HS-27A (cell line): ENCODE measurements around the gene JSRP1.

Source experiments
- DNase-seq: peaks from one replicate; pipeline ENCODE4 v3.0.0-alpha.2; 2012; ENCODE audit warnings: low read depth, missing footprints

Gene JSRP1

DNA sequence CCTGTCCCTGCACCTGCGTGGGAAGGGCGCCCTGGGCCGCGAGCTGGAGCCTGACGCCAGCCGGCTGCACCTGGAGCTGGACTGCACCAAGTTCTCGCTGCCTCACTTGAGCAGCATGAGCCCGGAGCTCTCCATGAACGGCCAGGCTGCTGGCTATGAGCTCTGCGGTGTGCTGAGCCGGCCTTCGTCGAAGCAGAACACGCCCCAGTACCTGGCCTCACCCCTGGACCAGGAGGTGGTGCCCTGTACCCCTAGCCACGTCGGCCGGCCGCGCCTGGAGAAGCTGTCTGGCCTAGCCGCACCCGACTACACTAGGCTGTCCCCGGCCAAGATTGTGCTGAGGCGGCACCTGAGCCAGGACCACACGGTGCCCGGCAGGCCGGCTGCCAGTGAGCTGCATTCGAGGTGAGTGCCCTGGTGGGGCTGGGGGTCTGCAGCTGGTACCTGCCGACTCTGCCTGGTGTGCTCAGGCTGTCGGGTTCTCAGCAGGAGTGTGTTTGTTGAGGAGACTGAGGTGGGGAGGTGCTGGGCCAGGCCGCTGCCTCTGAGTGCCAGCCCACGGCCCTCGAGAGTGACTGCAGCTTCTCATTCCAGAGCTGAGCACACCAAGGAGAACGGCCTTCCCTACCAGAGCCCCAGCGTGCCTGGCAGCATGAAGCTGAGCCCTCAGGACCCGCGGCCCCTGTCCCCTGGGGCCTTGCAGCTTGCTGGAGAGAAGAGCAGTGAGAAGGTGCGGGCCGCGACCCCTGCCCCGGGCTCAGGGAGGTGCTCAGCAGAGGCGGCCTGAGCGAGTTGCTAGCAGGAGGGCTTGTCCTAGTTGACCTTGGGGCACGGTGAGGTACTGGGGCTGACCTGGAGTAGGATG lies 39.6 kb downstream of the JSRP1 start:
- DNase-seq, result no peak

DNA sequence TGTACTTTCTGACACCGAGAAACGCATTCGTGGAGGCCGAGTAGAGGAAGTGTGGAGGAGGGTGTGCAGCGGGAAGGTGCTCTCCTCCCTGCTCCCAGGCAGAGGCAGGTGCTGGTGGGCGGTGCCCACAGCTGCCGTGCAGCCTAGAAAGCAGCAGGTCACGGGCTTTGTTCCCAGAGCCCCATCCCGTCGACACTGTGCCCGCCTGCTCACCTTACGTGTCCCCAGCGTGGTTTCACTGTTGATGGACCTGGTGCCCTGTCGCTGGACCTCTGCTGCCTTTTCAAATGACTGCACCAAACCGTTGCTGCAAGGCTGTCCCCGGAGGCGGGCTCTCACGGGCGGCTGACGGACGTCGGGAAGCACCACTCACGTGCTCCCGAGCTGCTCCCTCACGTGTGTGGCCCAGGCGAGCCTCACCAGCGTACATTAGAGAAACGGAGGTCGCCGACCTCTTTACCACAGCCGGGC lies 40.9 kb downstream of the JSRP1 start:
- no peak for DNase-seq

DNA sequence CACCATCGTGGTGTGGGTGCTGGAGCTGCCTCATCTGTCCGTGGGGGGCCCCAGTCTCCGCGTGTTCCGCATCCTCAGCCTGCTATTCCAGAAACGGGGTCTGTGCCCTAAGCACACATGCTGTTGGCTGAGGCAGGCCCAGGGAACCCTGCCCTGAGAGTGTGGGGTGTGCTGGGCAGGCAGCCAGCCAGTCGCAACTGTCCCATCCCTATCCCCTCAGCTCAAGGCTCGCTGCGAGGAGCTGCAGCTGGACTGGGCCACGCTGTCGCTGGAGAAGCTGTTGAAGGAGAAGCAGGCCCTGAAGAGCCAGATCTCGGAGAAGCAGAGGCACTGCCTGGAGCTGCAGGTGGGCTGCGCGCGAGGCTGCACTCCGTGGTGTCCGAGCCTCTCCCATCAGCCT lies 42.0 kb downstream of the JSRP1 start:
- no peak for DNase-seq

DNA sequence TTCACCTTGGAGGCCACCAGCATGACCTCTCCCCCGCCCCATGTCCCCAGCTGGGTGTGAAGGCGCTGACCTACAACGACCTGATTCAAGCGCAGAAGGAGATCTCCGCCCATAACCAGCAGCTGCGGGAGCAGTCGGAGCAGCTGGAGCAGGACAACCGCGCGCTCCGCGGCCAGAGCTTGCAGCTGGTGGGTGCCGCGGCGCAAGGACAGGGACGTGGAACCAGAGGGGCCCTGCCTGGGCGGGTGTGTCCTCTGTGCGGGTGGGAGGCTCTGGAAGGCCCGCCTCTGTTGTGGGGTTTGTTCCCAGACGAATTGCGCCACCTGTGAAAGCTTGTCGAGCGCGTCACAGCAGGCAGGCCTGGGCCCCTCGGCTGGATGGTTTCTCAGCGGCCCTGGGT lies 42.4 kb downstream of the JSRP1 start:
- DNase-seq, result no peak

DNA sequence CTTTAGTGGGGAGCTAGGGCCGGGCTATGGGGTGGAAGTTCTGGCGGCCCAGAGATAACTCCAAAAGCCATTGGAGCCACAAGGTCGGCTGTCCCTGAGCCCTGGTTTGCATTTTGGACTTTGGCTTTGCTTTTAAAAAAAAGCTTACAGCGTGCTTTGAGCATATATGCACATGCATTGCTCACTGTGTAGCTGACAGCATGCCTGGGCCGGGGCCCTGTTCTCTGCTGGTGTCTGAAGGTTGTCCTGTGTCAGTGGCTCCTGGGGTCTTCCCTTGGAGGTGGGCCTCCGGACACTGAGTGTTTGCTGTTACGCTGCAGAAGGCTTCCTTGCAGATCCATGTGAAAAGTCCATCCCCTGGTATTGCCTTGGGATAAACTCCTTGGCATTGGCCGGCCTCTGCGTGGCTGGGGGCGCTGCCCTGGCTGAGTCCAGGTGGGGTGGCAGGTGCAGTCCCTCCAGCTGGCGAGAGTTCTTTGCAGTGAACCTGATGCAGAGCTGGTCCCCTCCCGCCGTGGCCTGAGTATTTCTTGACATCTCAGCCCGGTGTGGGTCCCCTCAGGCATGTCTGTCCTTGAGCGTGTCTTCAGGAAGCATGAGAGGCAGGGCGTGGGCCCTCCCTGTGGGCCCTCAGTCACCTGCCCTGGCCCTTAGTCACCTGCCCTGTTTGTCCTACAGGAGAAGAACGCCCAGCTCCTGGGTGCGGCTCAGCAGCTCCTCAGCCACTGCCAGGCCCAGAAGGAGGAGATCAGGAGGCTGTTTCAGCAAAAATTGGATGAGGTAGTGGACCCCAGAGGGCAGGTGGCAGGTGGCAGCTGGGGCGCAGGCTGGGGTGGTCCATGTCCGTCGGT lies 43.1 kb downstream of the JSRP1 start:
- DNase-seq, result no peak

DNA sequence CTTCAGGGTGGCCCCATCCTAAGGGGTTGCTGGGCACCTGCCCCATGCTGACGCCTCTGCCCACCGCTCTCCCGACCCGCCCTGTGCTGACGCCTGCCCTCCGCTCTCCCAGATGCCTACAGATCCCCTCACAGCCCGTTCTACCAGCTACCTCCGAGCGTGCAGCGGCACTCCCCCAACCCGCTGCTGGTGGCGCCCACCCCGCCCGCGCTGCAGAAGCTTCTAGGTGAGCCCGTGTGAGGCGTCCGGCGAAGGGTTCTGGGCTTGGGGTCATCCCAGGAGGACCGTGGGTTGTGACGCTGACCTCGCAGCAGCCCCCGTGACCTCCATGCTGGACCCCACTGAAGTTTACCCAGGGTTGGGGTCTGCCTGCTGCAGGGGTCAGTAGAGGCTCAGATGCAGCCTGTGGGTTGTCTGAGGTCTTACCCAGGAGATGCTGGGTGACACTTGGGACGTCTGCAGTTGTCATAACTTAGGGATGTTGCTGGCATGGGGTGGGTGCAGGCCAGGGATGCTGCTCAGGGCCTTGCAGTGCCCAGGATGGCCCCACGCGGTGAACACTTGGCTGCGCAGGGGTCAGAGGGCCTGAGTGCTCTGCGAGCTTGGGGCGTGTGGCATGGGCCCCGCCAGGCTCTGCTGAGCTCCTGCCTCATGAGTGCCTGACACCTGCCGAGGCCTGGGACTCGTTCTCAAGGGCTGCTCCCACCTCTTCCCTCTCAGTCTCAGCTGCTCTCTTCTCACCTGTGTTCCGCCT lies 45.1 kb downstream of the JSRP1 start:
- no peak for DNase-seq

DNA sequence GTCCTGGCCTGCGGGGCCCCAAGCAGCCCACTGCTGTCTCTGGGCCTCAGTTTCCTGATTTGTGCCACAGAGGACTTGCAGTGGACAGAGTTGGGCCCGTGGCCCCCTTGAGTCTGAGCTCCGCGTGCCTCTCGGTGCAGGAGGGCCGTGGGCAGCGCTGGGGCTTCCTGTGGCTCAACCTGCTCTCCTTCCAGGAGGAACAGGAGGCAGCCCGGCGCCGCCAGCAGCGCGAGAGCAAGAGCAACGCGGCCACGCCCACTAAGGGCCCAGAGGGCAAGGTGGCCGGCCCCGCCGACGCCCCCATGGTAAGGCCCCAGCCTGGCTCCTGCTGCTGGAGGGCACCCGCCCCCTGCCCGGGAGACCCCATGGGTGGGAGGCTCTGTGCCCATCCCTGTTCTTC lies 46.0 kb downstream of the JSRP1 start:
- no peak for DNase-seq

DNA sequence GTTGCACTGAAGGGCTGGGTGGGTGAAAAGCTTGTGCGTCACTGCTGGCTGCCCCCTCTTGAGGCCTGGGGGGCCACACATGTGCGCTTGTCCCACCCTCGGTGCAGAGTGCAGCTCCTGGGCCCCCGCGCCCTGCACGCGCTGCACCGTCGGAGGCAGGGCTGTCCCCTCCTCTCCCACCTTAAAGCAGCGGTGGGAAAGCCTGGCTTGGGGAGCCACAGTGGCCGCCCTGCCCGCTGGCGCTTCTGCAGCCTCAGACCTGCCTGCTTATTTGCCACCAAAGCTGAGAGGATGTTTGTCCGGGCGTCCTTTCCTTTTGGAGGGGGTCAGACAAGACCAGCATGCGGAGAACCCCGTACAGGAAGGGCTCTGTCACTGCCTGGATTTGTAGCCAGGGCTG lies 46.8 kb downstream of the JSRP1 start:
- DNase-seq, result no peak

DNA sequence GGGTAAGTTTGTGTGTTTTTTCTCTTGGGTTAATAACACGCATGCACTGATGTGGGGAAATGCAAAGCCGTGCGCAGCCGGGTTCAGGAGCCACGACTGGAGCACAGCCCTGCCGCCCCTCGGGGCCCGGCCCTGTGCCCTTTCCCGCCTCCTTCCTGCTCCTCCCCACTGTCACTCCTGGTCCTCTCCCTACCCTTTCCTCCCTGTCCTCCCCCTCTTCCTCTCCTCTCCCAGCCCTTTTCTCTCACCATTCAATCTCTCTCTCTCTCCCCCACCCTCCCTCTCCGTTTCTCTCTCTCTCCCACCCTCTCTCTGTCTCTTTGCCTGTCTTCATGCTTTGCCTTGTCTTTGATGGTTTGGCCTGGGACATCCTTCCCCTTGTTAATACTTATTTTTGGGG lies 47.2 kb downstream of the JSRP1 start:
- no peak for DNase-seq

DNA sequence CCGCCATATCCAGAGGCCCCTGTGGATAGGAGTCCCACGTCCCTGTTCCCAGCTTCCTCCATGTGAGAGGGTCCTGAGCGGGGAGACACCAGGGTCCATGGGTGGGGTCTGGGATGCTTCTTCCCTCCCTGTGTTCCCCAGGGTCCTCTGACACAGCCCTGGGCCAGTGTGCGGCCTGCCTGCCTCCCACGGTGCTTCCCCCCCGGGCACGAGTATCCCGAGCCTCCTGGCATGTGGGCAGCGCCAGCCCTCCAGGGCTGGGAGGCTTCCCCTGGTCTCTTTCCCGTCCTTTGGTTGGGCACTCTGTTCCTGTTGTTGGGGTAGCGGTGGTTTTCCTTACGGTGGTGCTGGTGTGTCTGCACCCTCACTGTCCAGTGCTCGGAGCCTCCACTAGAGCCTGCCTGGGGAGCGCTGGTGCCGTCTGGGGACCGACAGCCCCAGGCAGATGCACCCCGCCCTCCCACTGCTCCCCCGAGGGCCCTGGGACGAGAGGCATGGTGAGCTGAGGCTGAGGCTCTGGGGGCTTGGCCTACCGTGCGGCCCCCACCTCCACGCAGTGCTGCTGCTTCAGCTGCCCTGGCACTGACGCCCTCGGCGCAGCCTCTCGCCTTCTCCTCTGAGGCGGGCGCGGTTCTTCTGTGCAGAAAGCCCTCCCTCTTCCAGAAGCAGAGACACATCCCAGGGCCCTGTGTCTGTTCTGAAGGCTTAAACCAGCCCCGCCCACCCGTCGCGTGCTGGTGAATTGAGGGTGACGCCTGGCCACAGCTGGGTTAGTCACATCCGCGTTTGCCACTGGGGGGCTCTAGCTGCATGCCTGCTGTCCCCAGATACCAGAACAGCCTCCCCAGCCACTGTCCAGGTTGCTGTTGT lies 48.0 kb downstream of the JSRP1 start:
- DNase-seq, result no peak

DNA sequence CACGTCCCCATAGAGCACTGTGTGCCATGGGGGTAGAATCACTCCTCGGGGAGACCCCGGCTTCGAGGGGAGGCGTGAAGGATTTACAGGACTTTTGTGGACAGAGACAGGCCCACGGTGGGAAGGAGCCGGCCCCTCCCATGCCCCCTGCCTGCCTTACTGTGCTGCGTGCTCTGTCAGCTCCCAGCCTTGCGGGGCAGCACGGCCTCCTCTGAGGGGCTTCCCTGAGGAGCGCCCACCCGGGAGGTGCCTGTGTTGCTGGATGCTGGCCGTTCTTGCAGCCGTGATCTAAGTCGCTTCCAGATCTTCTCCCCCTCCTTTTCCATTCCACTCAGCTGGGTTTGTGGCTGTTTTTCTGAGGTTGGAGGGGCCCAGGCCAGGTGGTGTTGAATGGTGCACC lies 49.2 kb downstream of the JSRP1 start:
- DNase-seq, result no peak

DNA sequence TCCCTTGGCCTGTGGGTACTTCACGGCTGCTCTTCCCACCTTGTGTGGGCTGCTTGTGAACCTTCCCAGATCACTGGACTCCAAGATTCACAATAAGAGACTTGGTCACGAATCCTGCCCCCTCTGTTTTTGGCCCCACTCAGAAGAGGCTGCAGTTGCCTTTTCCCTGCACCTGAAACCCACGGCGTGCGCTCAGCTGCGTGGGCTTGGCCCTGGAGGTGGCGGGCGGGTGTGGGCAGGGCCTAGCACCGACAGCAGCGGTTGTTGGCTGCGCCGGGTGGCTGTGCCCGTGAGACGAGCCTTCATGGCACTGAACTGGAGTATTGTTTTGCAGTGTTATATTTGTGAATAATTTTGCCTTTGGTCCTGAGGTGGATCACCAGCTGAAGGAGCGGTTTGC lies 53.9 kb downstream of the JSRP1 start:
- no peak for DNase-seq
